Measurements from ENCODE around the gene NUDT3. TPM values are rescaled to one million over a fixed set of nuclear protein-coding genes. Genes with fewer than 3 reads are reported as not detected.

The NUDT3 gene
- total RNA-seq, 6 experiments from 2014 or later, result 14.5 to 22.7 (median 16.7) TPM

DNA sequence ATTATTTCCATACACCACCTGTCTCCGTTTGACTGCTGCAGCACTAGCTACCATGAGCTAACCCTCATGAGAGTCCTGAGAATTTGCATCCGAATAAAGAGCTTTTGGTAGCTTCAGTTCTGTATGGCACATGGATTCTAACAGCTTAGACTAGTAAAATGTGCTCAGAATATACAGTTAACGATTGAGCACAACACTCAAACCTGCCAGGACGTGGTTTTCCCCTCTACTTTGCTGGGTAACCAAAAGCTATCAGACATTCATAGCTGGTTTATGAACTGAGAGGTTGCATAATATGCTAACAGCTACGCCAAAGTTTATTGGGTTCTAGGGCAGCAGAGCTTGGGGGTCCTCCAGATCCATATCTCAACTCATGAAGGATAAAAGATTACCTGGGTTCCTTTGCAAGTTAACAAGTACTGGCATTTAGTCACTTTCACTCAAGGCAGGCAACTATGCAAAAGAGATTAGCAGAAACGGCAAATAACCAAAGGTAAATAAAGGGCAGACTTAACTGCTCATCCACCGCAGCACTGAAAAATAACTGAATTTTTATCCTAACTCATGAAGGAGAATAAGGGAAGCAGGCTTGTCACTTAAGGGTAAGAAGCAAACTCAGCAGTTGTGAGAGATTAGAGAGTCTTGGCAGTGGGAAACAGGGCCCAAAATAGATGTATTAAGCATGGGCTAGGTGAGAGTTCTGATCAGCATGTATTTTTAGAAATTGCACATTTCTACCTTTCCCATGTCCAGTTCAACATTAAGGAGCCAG is 29.4 kb downstream of the NUDT3 start:
- H3K27me3 ChIP-seq, result no peaks in the 10 kb centered on the region
- no peaks in the 10 kb centered on the region for H3K9me3 ChIP-seq
- H3K4me3 ChIP-seq, result no peak overlapping the region
- H3K27ac ChIP-seq, result no peak overlapping the region
- peak; percentile 30 to 65 (median 55) for ATAC-seq
- intact Hi-C loops (cut with DNase I), result no loop called here
- no peak for DNase-seq
- TF ChIP-seq, protein P1, sequence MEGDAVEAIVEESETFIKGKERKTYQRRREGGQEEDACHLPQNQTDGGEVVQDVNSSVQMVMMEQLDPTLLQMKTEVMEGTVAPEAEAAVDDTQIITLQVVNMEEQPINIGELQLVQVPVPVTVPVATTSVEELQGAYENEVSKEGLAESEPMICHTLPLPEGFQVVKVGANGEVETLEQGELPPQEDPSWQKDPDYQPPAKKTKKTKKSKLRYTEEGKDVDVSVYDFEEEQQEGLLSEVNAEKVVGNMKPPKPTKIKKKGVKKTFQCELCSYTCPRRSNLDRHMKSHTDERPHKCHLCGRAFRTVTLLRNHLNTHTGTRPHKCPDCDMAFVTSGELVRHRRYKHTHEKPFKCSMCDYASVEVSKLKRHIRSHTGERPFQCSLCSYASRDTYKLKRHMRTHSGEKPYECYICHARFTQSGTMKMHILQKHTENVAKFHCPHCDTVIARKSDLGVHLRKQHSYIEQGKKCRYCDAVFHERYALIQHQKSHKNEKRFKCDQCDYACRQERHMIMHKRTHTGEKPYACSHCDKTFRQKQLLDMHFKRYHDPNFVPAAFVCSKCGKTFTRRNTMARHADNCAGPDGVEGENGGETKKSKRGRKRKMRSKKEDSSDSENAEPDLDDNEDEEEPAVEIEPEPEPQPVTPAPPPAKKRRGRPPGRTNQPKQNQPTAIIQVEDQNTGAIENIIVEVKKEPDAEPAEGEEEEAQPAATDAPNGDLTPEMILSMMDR (IDR thresholded peaks at IDR 0.05), result no peak
- no peak for TF ChIP-seq POLR2A (IDR thresholded peaks at IDR 0.05)
- H3K36me3 ChIP-seq, result no peaks in the 10 kb centered on the region
- peaks cover 0 to 11% (median 4%) of the 10 kb centered on the region in 4 donors for H3K4me1 ChIP-seq
- 17% methylated on average over 6 of the region's 7 CpGs for WGBS (ENCODE audit: insufficient coverage, low coverage, low lambda C conversion rate, missing lambda C conversion rate)

DNA sequence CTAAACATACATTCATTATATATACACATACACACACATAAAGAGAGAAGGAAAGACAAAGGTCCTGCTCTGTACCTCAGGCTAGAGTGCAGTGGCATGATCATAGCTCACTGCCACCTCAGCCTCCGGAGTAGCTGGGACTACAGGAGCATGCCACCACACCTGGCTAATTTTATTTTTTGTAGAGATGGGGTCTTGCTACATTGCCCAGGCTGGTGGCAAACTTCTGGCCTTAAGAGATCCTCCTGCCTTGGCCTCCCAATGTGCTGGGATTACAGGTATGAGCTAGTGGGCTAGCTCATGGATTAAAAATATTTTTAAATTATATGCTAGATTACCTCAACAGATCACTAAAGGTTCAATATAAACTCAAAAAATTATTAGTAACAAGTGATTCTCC is 30.3 kb downstream of the NUDT3 start:
- Histone ChIP-seq H3K36me3 (no peaks in the 10 kb centered on the region), H3K4me1 (peaks cover 0 to 11% (median 4%) of the 10 kb centered on the region in 4 donors), H3K27ac (no peak overlapping the region), H3K9me3 (no peaks in the 10 kb centered on the region), H3K4me3 (no peak overlapping the region), H3K27me3 (no peaks in the 10 kb centered on the region)
- TF ChIP-seq, protein P1 (IDR thresholded peaks at IDR 0.05), result no peak
- TF ChIP-seq POLR2A (IDR thresholded peaks at IDR 0.05), result no peak
- DNase-seq (no peak), ATAC-seq (no peak)
- 89% methylated on average over 1 of the region's 1 CpG for WGBS (ENCODE audit: insufficient coverage, low coverage, low lambda C conversion rate, missing lambda C conversion rate)
- intact Hi-C loops (cut with DNase I), result no loop called here

DNA sequence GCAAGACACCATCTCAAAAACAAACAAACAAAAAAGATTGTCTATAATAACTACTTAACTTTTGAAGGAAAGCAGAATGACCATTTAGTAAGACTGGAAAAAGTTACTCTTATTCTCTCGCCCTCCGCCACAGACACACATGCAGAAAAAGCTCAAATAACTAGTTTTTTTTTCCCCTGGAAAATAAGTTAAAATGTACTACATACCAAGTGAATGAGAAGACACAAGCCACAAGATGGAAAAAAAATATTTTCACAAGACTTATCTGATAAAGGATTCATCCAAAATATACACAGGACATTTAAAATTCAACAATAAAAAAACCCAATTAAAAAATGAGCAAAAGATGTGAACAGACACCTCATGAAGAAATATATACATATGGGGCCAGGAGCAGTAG is 31.9 kb downstream of the NUDT3 start:
- WGBS (ENCODE audit: insufficient coverage, low coverage, low lambda C conversion rate, missing lambda C conversion rate), result 87% methylated on average over 2 of the region's 2 CpGs
- Histone ChIP-seq H3K36me3 (no peaks in the 10 kb centered on the region), H3K9me3 (no peaks in the 10 kb centered on the region), H3K4me3 (no peak overlapping the region), H3K27ac (no peak overlapping the region), H3K27me3 (no peaks in the 10 kb centered on the region), H3K4me1 (peaks cover 0 to 11% (median 4%) of the 10 kb centered on the region in 4 donors)
- TF ChIP-seq, protein P1 (IDR thresholded peaks at IDR 0.05), result no peak
- TF ChIP-seq POLR2A (IDR thresholded peaks at IDR 0.05), result no peak
- DNase-seq, result no peak
- intact Hi-C loops (cut with DNase I), result no loop called here
- ATAC-seq, result no peak

DNA sequence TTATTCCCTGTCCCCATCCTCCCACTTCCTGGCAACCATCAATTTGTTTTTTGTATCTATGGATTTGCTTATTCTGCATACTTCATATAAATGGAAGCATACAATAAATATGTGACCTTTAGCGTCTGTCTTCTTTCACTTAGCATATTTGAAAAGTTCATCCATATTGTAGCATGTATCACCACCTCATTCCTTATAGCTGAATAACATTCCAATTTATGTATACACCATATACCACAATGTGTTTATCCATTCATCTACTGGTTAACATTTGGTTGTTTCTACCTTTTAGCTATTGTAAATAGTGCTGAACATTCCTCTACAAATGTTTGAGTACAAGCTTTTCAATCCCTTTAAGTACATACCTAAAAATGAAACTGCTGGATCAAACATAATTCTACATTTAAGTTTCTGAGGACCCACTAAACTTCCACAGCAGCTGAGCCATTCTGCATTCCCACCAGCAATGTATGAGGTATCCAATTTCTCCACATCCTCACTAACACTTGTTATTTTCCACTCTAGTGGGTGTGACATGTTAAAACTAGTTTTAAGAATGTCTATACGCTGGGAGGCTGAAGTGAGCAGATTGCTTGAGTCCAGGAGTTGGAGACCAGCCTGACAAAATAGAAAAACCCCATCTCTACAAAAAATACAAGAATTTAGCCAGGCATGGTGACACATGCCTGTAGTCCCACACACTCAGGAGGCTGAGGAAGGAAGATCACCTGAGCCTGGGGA is 32.9 kb downstream of the NUDT3 start:
- intact Hi-C loops (cut with DNase I), result no loop called here
- H3K9me3 ChIP-seq, result no peaks in the 10 kb centered on the region
- no peaks in the 10 kb centered on the region for H3K36me3 ChIP-seq
- no peak for DNase-seq
- ATAC-seq, result no peak
- 68% methylated on average over 2 of the region's 2 CpGs for WGBS (ENCODE audit: insufficient coverage, low coverage, low lambda C conversion rate, missing lambda C conversion rate)
- TF ChIP-seq POLR2A (IDR thresholded peaks at IDR 0.05), result no peak
- no peaks in the 10 kb centered on the region for H3K27me3 ChIP-seq
- H3K4me3 ChIP-seq, result no peak overlapping the region
- peaks cover 0 to 11% (median 4%) of the 10 kb centered on the region in 4 donors for H3K4me1 ChIP-seq
- no peak overlapping the region for H3K27ac ChIP-seq

DNA sequence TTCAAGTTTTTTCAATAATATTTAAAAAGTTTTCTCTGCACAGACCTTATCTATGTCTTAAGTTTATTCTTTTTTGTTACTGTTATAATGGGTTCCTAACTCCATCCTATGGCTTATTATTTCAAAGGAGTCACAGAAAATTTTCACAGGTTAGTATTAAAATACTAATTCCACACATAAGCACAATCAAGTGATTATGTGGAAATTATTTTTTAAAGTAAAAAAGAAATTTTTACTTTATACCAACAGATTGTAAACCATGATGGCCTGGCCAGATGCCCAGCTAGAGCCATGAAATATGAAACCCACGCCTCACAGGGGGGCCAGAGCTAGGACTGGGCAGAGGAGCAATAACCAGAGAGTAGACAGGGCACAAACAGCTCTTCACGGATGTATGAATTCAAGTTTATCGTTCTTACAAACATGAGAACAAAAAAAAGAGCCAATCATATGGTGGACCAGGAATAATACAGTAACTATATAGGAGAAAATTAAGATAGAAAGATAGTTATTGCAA is 34.0 kb downstream of the NUDT3 start:
- Histone ChIP-seq H3K27ac (no peak overlapping the region), H3K36me3 (no peaks in the 10 kb centered on the region), H3K4me3 (no peak overlapping the region), H3K4me1 (peaks cover 0 to 10% (median 3%) of the 10 kb centered on the region in 4 donors), H3K9me3 (no peaks in the 10 kb centered on the region), H3K27me3 (no peaks in the 10 kb centered on the region)
- WGBS (ENCODE audit: insufficient coverage, low coverage, low lambda C conversion rate, missing lambda C conversion rate), result 90% methylated on average over 3 of the region's 3 CpGs
- DNase-seq (no peak), ATAC-seq (no peak)
- intact Hi-C loops (cut with DNase I), result no loop called here
- TF ChIP-seq POLR2A (IDR thresholded peaks at IDR 0.05), result no peak
- TF ChIP-seq, protein P1 (IDR thresholded peaks at IDR 0.05), result no peak
